Lung (tissue), 12 donors: ENCODE data around the gene WEE1. TPM values are rescaled to one million over a fixed set of nuclear protein-coding genes. Genes with fewer than 3 reads are reported as not detected.

ENCODE experiments used
- ATAC-seq: fragments of 200-7000 bp; cut with Tn5 transposase; one replicate; pipeline ENCODE4 v1.9.1; 2020; ENCODE audit warnings: moderate number of reproducible peaks; ENCODE audit not compliant: insufficient read depth, low FRiP score
- DNase-seq, 3 donors: peaks; one replicate each; pipeline ENCODE4 v3.0.0-alpha.2; 2013 to 2017
- H3K27ac ChIP-seq, 2 donors: one replicate each; pipeline ENCODE4 v1.5.1; 2013; ENCODE audit warnings: mild to moderate bottlenecking in 2 of 2, moderate library complexity in 2 of 2, control low read depth in 1 of 2, inconsistent platforms in 1 of 2, low read depth in 1 of 2, low read length in 1 of 2
- H3K27me3 ChIP-seq, 3 donors: one replicate each; pipeline ENCODE4 v1.5.1; 2013; ENCODE audit warnings: low read length in 2 of 3; ENCODE audit not compliant: control insufficient read depth in 3 of 3, insufficient read depth in 3 of 3
- H3K36me3 ChIP-seq, 4 donors: one replicate each; pipeline ENCODE4 v1.5.1; 2013; ENCODE audit warnings: low read length in 4 of 4, mild to moderate bottlenecking in 1 of 4, moderate library complexity in 1 of 4; ENCODE audit not compliant: control insufficient read depth in 4 of 4, insufficient read depth in 4 of 4
- H3K4me1 ChIP-seq, 5 donors: one replicate each; pipeline ENCODE4 v1.5.1; 2013; ENCODE audit warnings: low read length in 5 of 5, mild to moderate bottlenecking in 2 of 5, moderate library complexity in 1 of 5; ENCODE audit not compliant: control insufficient read depth in 5 of 5, insufficient read depth in 5 of 5
- H3K4me3 ChIP-seq: one replicate; pipeline ENCODE4 v1.5.1; 2013; ENCODE audit warnings: mild to moderate bottlenecking, control low read depth, moderate library complexity
- H3K9ac ChIP-seq, 2 donors: one replicate each; pipeline ENCODE4 v1.5.1; 2013; ENCODE audit warnings: low read length in 2 of 2, control low read depth in 1 of 2; ENCODE audit not compliant: insufficient read depth in 1 of 2
- H3K9me3 ChIP-seq, 4 donors: one replicate each; pipeline ENCODE4 v1.5.1; 2013; ENCODE audit warnings: low read length in 3 of 4, mild to moderate bottlenecking in 1 of 4, moderate library complexity in 1 of 4; ENCODE audit not compliant: control insufficient read depth in 4 of 4, insufficient read depth in 3 of 4
- CTCF ChIP-seq: IDR thresholded peaks from 2 replicates; pipeline ENCODE4 v1.5.1; 2012; ENCODE audit warnings: mild to moderate bottlenecking; ENCODE audit errors: control extremely low read depth, extremely low read depth
- WGBS, 2 donors: extraction: QIAGEN DNeasy Blood & Tissue Kit; methylation state at CpG; one replicate each; pipeline ENCODE4 v1.1.7; 2013; 5-methylcytosine and 5-hydroxymethylcytosine counted together
- polyA plus RNA-seq, 2 donors: library from polyadenylated mRNA; stranded (reverse); fragments of 200-250 nt; gene quantifications; one replicate each; pipeline ENCODE4 v1.2.1, GENCODE V29; 2013
- total RNA-seq, 2 donors: library from RNA; depleted of rRNA in 1 of 2; stranded (reverse); fragments of >200 nt in 1 of 2; gene quantifications; one replicate each; pipeline ENCODE4 v1.2.1, GENCODE V29; 2014 to 2021
- donor health status: control.
- donor health status: control.
- donor health status: Bipolar disorder and iron deficiency.
- donor health status: healthy.
- donor health status: DM: yes; HTN: yes; CAD: no.

The WEE1 gene
- total and polyA plus RNA-seq, 4 donors = 5.0 to 48.9 (median 9.7) TPM

GRCh38 chr11:9529334-9529650, 44.2 kb upstream of the WEE1 start:
- ATAC-seq (no peak), DNase-seq (peak in 2 of 3 donors; percentile 35 to 63)
- 77 to 89% methylated on average over 3 of the region's 3 CpGs for WGBS, 2 donors

DNA sequence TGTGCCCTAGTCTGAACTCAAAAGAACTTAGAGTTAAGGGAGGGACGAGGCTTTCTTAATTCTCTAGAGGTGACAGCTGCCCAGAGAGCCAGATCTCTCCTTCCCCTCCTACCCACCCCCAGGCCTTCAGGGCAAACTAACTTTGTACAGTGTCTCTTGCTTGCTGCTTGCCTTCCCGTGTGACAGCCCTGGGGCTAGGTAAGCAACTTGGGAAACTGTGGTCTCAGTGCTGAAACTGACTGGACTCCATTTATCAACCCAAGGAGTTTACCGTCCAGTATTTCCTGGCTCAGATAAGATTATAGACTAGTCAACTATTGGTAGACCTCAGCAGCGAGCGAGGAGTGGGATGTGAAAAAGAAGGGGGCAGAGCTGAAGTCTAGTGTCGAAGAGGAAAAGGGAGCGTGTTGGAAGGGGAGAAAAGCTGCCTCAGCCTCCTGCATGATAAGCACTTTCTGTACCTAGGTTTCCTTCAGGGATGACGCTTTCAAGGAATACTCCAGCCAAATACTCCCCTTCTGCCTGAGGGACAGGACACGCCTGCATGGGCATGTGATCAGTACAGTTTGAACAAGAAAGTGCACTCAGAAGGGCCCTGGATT, 43.3 kb upstream of the WEE1 start:
- H3K36me3 ChIP-seq = peaks cover 0 to 11% (median 3%) of the 10 kb centered on the region in 4 donors

More at GRCh38 chr11:9529334-9529650, 44.2 kb upstream of the WEE1 start:
- H3K27ac ChIP-seq = no peak overlapping the region
- peaks cover 0 to 36% (median 13%) of the 10 kb centered on the region in 5 donors for H3K4me1 ChIP-seq
- H3K4me3 ChIP-seq = no peak overlapping the region
- peaks cover 0 to 13% (median 4%) of the 10 kb centered on the region in 4 donors for H3K36me3 ChIP-seq
- H3K9me3 ChIP-seq = no peaks in the 10 kb centered on the region
- no peak overlapping the region for H3K9ac ChIP-seq
- no peak for TF ChIP-seq CTCF
- no peaks in the 10 kb centered on the region for H3K27me3 ChIP-seq

DNA sequence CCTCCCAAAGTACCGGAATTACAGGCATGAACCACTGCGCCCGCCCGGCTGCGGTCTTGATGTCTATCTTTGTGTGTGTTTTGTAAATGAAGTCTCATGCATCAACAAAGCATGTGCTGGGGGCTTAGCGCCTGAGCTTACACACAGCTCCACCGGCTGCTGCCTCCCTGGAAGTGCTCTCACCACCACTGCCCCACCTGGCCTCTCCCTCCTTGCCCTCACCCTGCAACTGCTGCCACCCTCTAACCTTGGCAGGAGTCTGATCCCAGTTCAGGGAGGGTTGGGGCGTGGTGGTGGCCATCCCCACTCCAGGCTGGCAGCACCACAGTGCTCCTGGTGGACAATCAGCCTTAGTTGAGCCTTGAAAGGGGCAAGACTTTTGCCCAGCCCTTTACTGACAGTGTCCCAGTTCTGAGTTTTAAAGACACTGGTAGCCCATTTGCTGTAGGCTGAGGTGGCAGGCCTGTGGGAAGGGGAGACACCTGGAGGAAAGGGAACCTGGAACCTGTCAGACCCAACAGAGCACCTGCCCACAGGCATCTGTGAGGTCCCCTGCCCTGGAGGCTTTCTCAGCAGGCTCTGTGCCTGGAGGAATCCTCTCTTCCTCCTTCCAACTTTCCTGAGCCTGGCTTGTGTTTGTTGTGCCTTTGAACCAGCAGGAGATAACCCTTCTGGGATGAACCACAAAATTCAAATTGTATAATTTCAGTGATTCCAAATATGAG, 42.4 kb upstream of the WEE1 start:
- Histone ChIP-seq H3K4me3 (no peak overlapping the region), H3K27ac (no peak overlapping the region), H3K9ac (no peak overlapping the region), H3K9me3 (no peaks in the 10 kb centered on the region), H3K4me1 (peaks cover 0 to 34% (median 13%) of the 10 kb centered on the region in 5 donors), H3K27me3 (no peaks in the 10 kb centered on the region), H3K36me3 (peaks cover 0 to 3% (median 0%) of the 10 kb centered on the region in 4 donors)
- no peak for ATAC-seq
- WGBS, 2 donors = 76 to 84% methylated on average over 8 of the region's 8 CpGs
- no peak for TF ChIP-seq CTCF
- peak in 1 of 3 donors; percentile 26 for DNase-seq

More for the DNA sequence above, 43.3 kb upstream of the WEE1 start:
- no peak for TF ChIP-seq CTCF
- ATAC-seq (no peak), DNase-seq (peak in 1 of 3 donors; percentile 29)
- Histone ChIP-seq H3K9ac (peak overlapping the region in 1 of 2 donors; percentile 26), H3K27ac (no peak overlapping the region), H3K4me1 (peaks cover 0 to 34% (median 13%) of the 10 kb centered on the region in 5 donors), H3K27me3 (no peaks in the 10 kb centered on the region), H3K9me3 (no peaks in the 10 kb centered on the region), H3K4me3 (no peak overlapping the region)
- WGBS, 2 donors = 73 to 84% methylated on average over 9 of the region's 9 CpGs
